Liver (tissue), 9 donors: ENCODE measurements around the gene MAPK9. TPM values are rescaled to one million over a fixed set of nuclear protein-coding genes. Genes with fewer than 3 reads are reported as not detected.

Experiments
- DNase-seq: peaks from one replicate; pipeline ENCODE4 v3.0.0-alpha.2; 2017; ENCODE audit warnings: low spot score
- H3K27ac ChIP-seq, 2 donors: one replicate each; pipeline ENCODE4 v1.7.0; 2013; ENCODE audit warnings: inconsistent platforms in 2 of 2, low read length in 2 of 2, control low read depth in 1 of 2, low read depth in 1 of 2, mild to moderate bottlenecking in 1 of 2
- H3K27me3 ChIP-seq, 4 donors: one replicate each; pipeline versions ENCODE4 v1.6.1 to v1.7.0; 2013; ENCODE audit warnings: low read length in 3 of 4, inconsistent platforms in 1 of 4, mild to moderate bottlenecking in 1 of 4, moderate library complexity in 1 of 4; ENCODE audit not compliant: control insufficient read depth in 4 of 4, insufficient read depth in 4 of 4
- H3K36me3 ChIP-seq, 4 donors: one replicate each; pipeline versions ENCODE4 v1.6.1 to v1.7.0; 2013; ENCODE audit warnings: low read length in 3 of 4, mild to moderate bottlenecking in 3 of 4, low read depth in 1 of 4, moderate library complexity in 1 of 4; ENCODE audit not compliant: control insufficient read depth in 4 of 4, insufficient read depth in 3 of 4
- H3K4me1 ChIP-seq, 4 donors: one replicate each; pipeline versions ENCODE4 v1.6.1 to v1.7.0; 2013; ENCODE audit warnings: low read length in 3 of 4, mild to moderate bottlenecking in 3 of 4, moderate library complexity in 1 of 4; ENCODE audit not compliant: control insufficient read depth in 4 of 4, insufficient read depth in 4 of 4
- H3K4me3 ChIP-seq, 3 donors: one replicate each; pipeline versions ENCODE4 v1.6.1 to v1.7.0; 2013; ENCODE audit warnings: low read length in 3 of 3, control low read depth in 1 of 3, low read depth in 1 of 3, mild to moderate bottlenecking in 1 of 3
- H3K9ac ChIP-seq, 2 donors: one replicate each; pipeline ENCODE4 v1.7.0; 2013; ENCODE audit warnings: low read length in 2 of 2, mild to moderate bottlenecking in 2 of 2, moderate library complexity in 2 of 2, control low read depth in 1 of 2, low read depth in 1 of 2
- H3K9me3 ChIP-seq, 4 donors: one replicate each; pipeline versions ENCODE4 v1.6.1 to v1.7.0; 2013; ENCODE audit warnings: low read length in 3 of 4; ENCODE audit not compliant: control insufficient read depth in 4 of 4
- EGR1 ChIP-seq, 2 donors: IDR thresholded peaks; 2 replicates each; pipeline ENCODE4 v1.6.1; 2016 to 2018; ENCODE audit warnings: antibody characterized with exemption in 2 of 2, low read depth in 2 of 2
- FOXA2 ChIP-seq: IDR thresholded peaks from 2 replicates; pipeline ENCODE4 v1.6.1; 2016; ENCODE audit warnings: antibody characterized with exemption
- GABPA ChIP-seq, 2 donors: IDR thresholded peaks in 1 of 2; conservative IDR thresholded peaks in 1 of 2; 2 replicates each; pipeline ENCODE4 v1.6.1; 2016; ENCODE audit warnings: antibody characterized with exemption in 2 of 2, mild to moderate bottlenecking in 1 of 2, moderate library complexity in 1 of 2
- HNF4A ChIP-seq, 2 donors: conservative IDR thresholded peaks; 2 replicates each; pipeline ENCODE4 v1.6.1; 2016; ENCODE audit warnings: antibody characterized with exemption in 2 of 2, mild to moderate bottlenecking in 2 of 2
- HNF4G ChIP-seq: IDR thresholded peaks from 2 replicates; pipeline ENCODE4 v1.6.1; 2016; ENCODE audit warnings: antibody characterized with exemption
- NR2F2 ChIP-seq: IDR thresholded peaks from 2 replicates; pipeline ENCODE4 v1.6.1; 2016; ENCODE audit warnings: antibody characterized with exemption
- RAD21 ChIP-seq, 2 donors: IDR thresholded peaks; 2 replicates each; pipeline ENCODE4 v1.6.1; 2016; ENCODE audit warnings: antibody characterized with exemption in 2 of 2, mild to moderate bottlenecking in 2 of 2
- RXRA ChIP-seq, 2 donors: IDR thresholded peaks; 2 replicates each; pipeline ENCODE4 v1.6.1; 2017 to 2018; ENCODE audit warnings: antibody characterized with exemption in 2 of 2, mild to moderate bottlenecking in 1 of 2
- SP1 ChIP-seq: IDR thresholded peaks from 2 replicates; pipeline ENCODE4 v1.6.1; 2018; ENCODE audit warnings: antibody characterized with exemption, mild to moderate bottlenecking
- TAF1 ChIP-seq: conservative IDR thresholded peaks from 2 replicates; pipeline ENCODE4 v1.6.1; 2016; ENCODE audit warnings: antibody characterized with exemption, mild to moderate bottlenecking
- WGBS: extraction: QIAGEN DNeasy Blood & Tissue Kit; methylation state at CpG from one replicate; pipeline ENCODE4 v1.1.7; 2013; 5-methylcytosine and 5-hydroxymethylcytosine counted together
- polyA plus RNA-seq, 2 donors: library from polyadenylated mRNA; stranded (reverse) in 1 of 2; unstranded in 1 of 2; fragments of 200-250 nt in 1 of 2; fragments of >200 nt in 1 of 2; fragmentation: Nextera tagmentation in 1 of 2; extraction: Ambion mirVana in 1 of 2; gene quantifications; one replicate each; pipeline versions ENCODE4 v1.2.1 to v1.2.3, GENCODE V29; 2013 to 2015
- total RNA-seq, 2 donors: library from RNA; depleted of rRNA; stranded (reverse); fragments of >200 nt; gene quantifications; one replicate each; pipeline ENCODE4 v1.2.3, GENCODE V29; 2014
- TF ChIP-seq, protein P1 (sequence below): IDR thresholded peaks from 2 replicates; pipeline ENCODE4 v1.6.1; 2016; ENCODE audit warnings: antibody characterized with exemption
- TF ChIP-seq, protein P2 (sequence below): fragments of 150-350 bp; IDR thresholded peaks from 2 replicates; pipeline ENCODE4 v1.5.1; 2017; ENCODE audit warnings: improper control_type of control experiment, low read depth, low read length; ENCODE audit not compliant: missing input control
- TF ChIP-seq, protein P3 (sequence below): IDR thresholded peaks from 2 replicates; pipeline ENCODE4 v1.6.1; 2016; ENCODE audit warnings: antibody characterized with exemption
- TF ChIP-seq, protein P4 (sequence below): IDR thresholded peaks from 2 replicates; pipeline ENCODE4 v1.6.1; 2016; ENCODE audit warnings: antibody characterized with exemption, mild to moderate bottlenecking
- donor health status: healthy.
- donor health status: healthy.
- donor health status: healthy.
- donor health status: healthy.
- donor health status: healthy.

MAPK9 gene
- total and polyA plus RNA-seq, 4 donors = 3.8 to 22.7 (median 12.8) TPM

DNA sequence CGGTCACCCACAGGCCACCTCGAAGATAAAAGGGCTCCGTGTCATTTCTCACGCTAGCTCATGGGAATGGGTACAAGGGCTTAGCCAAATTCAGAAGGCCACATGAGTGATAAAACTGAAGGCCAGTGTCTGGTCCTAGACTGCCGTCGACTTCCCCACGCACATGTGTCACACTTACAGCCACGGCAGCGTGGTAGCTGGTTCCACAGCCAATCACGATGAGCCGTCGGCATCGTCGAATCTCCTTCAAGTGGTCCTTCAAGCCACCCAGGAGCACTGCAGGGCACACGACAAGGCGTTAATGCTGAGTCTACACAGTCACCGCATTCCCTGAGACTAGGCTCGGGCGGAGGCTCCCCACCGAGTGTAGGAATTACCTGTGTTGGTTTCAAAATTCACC is 24.7 kb upstream of the MAPK9 start:
- Histone ChIP-seq H3K27ac (no peak overlapping the region), H3K9ac (no peak overlapping the region), H3K4me1 (peaks cover 0 to 11% (median 6%) of the 10 kb centered on the region in 4 donors), H3K4me3 (no peak overlapping the region), H3K27me3 (no peaks in the 10 kb centered on the region), H3K9me3 (no peaks in the 10 kb centered on the region), H3K36me3 (no peaks in the 10 kb centered on the region)
- WGBS = 88% methylated on average over 20 of the region's 20 CpGs
- DNase-seq = no peak
- no peak for TF ChIP-seq GABPA (IDR thresholded peaks at IDR 0.05 in 1 of 2, conservative IDR thresholded peaks at IDR 0.05 in 1 of 2)
- TF ChIP-seq RXRA (IDR thresholded peaks at IDR 0.05) = no peak
- no peak for TF ChIP-seq SP1
- TF ChIP-seq, protein P1, sequence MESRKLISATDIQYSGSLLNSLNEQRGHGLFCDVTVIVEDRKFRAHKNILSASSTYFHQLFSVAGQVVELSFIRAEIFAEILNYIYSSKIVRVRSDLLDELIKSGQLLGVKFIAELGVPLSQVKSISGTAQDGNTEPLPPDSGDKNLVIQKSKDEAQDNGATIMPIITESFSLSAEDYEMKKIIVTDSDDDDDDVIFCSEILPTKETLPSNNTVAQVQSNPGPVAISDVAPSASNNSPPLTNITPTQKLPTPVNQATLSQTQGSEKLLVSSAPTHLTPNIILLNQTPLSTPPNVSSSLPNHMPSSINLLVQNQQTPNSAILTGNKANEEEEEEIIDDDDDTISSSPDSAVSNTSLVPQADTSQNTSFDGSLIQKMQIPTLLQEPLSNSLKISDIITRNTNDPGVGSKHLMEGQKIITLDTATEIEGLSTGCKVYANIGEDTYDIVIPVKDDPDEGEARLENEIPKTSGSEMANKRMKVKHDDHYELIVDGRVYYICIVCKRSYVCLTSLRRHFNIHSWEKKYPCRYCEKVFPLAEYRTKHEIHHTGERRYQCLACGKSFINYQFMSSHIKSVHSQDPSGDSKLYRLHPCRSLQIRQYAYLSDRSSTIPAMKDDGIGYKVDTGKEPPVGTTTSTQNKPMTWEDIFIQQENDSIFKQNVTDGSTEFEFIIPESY = no peak
- TF ChIP-seq, protein P2, sequence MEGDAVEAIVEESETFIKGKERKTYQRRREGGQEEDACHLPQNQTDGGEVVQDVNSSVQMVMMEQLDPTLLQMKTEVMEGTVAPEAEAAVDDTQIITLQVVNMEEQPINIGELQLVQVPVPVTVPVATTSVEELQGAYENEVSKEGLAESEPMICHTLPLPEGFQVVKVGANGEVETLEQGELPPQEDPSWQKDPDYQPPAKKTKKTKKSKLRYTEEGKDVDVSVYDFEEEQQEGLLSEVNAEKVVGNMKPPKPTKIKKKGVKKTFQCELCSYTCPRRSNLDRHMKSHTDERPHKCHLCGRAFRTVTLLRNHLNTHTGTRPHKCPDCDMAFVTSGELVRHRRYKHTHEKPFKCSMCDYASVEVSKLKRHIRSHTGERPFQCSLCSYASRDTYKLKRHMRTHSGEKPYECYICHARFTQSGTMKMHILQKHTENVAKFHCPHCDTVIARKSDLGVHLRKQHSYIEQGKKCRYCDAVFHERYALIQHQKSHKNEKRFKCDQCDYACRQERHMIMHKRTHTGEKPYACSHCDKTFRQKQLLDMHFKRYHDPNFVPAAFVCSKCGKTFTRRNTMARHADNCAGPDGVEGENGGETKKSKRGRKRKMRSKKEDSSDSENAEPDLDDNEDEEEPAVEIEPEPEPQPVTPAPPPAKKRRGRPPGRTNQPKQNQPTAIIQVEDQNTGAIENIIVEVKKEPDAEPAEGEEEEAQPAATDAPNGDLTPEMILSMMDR = no peak
- TF ChIP-seq HNF4A (conservative IDR thresholded peaks at IDR 0.05) = no peak
- no peak for TF ChIP-seq NR2F2
- TF ChIP-seq, protein P3, sequence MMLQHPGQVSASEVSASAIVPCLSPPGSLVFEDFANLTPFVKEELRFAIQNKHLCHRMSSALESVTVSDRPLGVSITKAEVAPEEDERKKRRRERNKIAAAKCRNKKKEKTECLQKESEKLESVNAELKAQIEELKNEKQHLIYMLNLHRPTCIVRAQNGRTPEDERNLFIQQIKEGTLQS = no peak
- TF ChIP-seq EGR1 (IDR thresholded peaks at IDR 0.05; ENCODE audit: low read depth in 2 of 2) = no peak
- no peak for TF ChIP-seq FOXA2
- TF ChIP-seq TAF1 = no peak
- TF ChIP-seq, protein P4, sequence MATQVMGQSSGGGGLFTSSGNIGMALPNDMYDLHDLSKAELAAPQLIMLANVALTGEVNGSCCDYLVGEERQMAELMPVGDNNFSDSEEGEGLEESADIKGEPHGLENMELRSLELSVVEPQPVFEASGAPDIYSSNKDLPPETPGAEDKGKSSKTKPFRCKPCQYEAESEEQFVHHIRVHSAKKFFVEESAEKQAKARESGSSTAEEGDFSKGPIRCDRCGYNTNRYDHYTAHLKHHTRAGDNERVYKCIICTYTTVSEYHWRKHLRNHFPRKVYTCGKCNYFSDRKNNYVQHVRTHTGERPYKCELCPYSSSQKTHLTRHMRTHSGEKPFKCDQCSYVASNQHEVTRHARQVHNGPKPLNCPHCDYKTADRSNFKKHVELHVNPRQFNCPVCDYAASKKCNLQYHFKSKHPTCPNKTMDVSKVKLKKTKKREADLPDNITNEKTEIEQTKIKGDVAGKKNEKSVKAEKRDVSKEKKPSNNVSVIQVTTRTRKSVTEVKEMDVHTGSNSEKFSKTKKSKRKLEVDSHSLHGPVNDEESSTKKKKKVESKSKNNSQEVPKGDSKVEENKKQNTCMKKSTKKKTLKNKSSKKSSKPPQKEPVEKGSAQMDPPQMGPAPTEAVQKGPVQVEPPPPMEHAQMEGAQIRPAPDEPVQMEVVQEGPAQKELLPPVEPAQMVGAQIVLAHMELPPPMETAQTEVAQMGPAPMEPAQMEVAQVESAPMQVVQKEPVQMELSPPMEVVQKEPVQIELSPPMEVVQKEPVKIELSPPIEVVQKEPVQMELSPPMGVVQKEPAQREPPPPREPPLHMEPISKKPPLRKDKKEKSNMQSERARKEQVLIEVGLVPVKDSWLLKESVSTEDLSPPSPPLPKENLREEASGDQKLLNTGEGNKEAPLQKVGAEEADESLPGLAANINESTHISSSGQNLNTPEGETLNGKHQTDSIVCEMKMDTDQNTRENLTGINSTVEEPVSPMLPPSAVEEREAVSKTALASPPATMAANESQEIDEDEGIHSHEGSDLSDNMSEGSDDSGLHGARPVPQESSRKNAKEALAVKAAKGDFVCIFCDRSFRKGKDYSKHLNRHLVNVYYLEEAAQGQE = no peak
- TF ChIP-seq HNF4G = no peak

DNA sequence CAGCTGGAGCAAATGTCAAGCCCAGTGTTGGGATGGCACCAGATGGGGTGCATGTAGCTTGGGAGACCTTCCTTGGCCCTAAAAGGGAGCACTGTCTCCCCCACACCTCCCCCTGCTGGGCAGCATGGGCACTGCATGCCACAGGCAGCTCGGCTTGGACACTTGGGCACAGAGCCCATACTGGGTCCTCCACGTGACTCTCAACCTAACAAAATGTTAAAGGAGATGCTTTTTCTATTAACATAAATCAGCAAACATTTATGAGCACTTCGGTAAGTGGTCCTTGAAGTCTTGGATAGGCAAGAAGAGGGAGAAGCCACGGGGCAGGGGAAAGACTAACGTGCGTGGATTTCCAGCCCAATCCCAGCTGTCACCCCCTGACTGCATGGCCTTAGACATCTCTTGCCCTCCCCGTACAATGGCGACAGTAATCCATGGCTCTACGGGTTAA is 23.9 kb upstream of the MAPK9 start:
- Histone ChIP-seq H3K4me3 (no peak overlapping the region), H3K9ac (no peak overlapping the region), H3K36me3 (no peaks in the 10 kb centered on the region), H3K9me3 (no peaks in the 10 kb centered on the region), H3K27me3 (no peaks in the 10 kb centered on the region), H3K4me1 (peaks cover 0 to 11% (median 6%) of the 10 kb centered on the region in 4 donors), H3K27ac (no peak overlapping the region)
- WGBS = 61% methylated on average over 9 of the region's 9 CpGs
- no peak for TF ChIP-seq FOXA2
- TF ChIP-seq RAD21 (IDR thresholded peaks at IDR 0.05) = peak; percentile 68 to 84
- TF ChIP-seq, protein P2 = peak; percentile 90
- DNase-seq = peak; percentile 78
